GM20000 (cell line): ENCODE results near the gene JAG1.
"Not testable (repeated sequence)": the region's sequence is repeated elsewhere in the genome, so short reads cannot be mapped to it uniquely, and the experiment has no call there.

Experiments
- DNase-seq: peaks from one replicate; pipeline ENCODE4 v3.0.0; 2012; ENCODE audit warnings: low spot score
- CTCF ChIP-seq: IDR thresholded peaks from 2 replicates; pipeline ENCODE4 v1.5.1; 2012; ENCODE audit warnings: mild to moderate bottlenecking, control low read depth; ENCODE audit errors: extremely low read depth, missing control alignments

The JAG1 gene

DNA sequence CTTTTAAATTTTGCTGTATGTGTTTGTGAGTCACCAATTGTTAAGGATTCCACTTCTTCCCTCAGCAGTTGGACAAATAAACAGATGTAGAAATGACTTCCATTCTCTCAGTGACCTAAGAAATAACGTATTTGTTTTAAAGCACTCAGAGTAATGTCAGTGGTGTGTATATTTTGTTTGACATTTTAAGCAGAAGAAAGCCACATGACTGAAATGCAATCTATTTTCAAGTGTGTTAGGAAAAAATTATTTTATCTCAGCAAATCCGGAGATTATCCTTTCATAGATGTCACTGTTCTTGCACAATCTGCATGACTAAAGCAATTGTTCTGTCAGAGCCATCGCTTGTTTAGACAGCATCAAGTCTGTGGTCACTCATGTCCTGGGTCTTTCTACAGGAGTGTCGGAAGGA lies 77.1 kb downstream of the JAG1 start:
- TF ChIP-seq CTCF: no peak
- no peak for DNase-seq

DNA sequence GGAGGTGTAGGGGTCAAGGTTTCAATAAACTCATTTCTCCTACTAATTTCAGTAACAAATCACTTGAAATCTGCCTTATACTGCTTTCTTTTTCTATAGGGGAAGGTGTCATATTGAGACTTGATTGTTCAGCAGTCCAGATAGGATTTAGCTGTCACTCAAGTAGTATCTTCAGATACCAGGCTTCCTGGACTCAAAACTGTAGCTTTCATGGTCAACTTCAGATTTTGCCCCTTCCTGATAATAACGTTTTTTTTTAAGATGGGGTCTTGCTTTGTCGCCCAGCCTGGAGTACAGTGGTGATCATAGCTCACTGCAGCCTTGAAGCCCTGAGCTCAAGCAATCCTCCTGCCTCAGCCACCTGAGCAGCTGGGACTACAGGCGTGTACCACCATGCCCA lies 77.8 kb downstream of the JAG1 start:
- no peak for DNase-seq
- no peak for TF ChIP-seq CTCF

- TF ChIP-seq CTCF: no peak
- DNase-seq: no peak
Observed at GRCh38 chr20:10595266-10595665, 78.5 kb downstream of the JAG1 start.

DNA sequence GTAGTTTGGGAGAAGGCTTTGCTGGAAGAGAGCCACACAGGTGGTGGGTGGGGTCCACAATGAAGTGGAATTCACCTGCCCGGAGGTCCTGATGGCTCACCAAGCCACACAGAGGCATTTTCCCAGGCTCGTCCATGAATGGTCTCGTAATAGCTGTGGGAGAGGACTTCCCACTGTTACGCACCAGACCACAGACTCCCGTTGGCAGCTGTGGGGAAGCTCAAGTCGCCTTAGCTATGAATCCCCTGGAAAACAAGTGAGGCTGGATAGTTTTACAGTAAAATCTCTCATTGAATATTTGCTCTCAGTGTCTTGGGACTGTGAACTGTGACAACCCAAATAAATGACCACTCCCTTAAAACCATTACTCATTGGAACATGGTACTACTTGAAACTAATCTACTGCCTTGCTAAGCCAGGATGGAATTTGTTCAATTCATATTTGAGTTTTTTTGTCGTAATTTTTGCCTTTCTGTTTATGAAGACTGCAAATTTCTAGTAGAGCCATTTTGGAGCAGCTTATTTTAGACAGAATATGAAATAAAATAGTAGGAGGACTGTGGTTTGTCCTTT lies 79.4 kb downstream of the JAG1 start:
- no peak for TF ChIP-seq CTCF
- DNase-seq: no peak

DNA sequence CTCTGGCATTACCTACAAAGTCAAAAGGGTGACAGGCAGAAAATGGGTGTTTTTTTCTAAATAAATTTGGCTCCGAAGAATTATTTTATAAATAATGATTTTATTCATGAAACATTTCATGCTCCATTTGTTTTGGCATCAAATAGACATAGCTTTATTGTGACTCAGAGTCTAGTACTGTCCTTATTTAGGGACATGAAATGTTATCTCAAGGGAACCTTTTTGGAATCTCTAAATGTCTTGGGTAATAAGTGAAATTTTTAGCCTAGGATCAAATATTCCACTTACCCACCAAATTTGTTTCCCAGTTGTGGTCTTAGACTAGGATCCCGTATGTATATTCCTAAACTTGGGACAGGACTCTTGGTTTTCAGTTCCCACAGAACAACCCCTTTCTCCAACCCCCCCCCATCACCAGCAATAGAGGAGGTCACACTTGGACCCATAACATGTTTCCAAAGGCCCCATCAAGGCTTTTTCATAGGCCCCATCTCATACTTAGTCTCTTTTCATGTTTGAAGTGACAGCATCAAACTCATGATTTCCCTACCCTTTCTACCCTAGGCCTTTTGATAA lies 81.8 kb downstream of the JAG1 start:
- no peak for DNase-seq

DNA sequence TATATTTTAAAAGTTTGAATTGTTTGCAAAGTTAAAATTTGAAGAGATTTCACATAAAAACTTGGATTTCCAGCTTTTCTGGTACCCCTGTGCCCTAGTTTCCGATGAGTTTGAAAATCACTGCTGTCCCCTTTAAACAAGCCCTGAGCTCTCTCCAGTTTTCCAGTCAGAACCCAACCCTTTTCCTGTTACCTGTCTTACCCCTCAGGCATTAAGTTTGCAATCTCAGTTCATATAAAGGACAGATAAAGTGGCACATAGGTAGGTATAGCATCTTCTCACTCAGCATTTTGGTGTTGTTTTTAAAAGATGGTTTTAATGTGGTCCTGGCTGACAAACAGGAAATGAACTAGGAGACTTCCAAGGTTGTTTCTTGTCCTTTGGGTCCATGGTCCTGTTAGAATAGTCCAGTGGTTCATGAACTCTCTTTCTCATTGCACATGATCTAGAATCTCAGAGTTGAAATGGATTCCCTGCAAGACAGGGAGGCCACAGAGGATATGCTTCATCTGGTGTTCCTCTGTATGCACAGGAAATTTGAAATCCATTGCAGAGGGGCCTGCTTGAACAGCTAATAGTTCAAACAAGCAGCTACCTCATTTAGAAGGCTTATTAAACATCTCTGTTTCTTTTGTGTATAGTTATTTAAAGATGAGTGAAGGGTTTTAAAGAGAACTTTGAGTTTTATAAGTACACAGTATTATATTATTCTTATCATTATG lies 82.7 kb downstream of the JAG1 start:
- no peak for TF ChIP-seq CTCF
- DNase-seq: no peak

More for the DNA sequence above, 81.8 kb downstream of the JAG1 start:
- no peak for TF ChIP-seq CTCF

GRCh38 chr20:10590446-10590845 lies 83.4 kb downstream of the JAG1 start:
- not testable (repeated sequence) for DNase-seq
